HepG2 (cell line): ENCODE data around the gene GNB1.

ENCODE experiments used
- FOXA1 ChIP-seq, 2 experiments: fragments of 450-650 bp in 1 of 2; sonication (generic) in 1 of 2; formaldehyde crosslinking in 1 of 2; IDR thresholded peaks; 2 replicates each; pipeline versions ENCODE4 v1.4.0 to v1.6.1; 2016 to 2020; ENCODE audit warnings: missing genetic modification reagents in 1 of 2
- MIXL1 ChIP-seq: IDR thresholded peaks from 2 replicates; pipeline ENCODE4 v1.6.1; 2016
- ZNF407 ChIP-seq: sonication (generic); formaldehyde crosslinking; IDR thresholded peaks from one replicate; pipeline ENCODE4 v1.5.1; 2020; ENCODE audit warnings: mild to moderate bottlenecking, missing genetic modification reagents; ENCODE audit errors: not compliant biosample characterization
- TF ChIP-seq, protein P1 (sequence below): sonication (generic); formaldehyde crosslinking; IDR thresholded peaks from 2 replicates; pipeline ENCODE4 v1.5.0; 2020; ENCODE audit warnings: mild to moderate bottlenecking, missing genetic modification reagents, moderate library complexity

DNA sequence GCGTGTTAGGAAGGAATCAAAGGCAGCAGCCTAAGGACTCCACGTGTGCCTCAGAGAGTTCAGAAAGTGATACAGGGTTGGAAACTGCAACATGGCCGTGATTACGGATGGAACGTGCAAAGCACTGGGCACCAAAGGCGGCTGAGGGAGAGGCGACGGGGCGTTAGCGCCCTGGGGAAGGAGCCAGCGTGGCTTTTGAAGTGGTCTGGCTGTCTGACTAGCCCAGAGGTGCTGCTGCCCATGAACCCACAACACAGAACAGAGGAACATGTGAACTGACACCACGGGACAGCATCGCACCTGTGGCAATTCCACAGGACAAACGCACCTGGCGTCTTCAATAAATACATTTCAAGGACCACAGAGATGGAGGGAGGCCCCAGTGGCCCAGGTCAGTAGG, 46.2 kb upstream of the GNB1 start:
- TF ChIP-seq MIXL1 (CRISPR knock-in tag) (no peak), FOXA1 (IDR thresholded peaks at IDR 0.05) (no peak), FOXA1 (CRISPR knock-in tag; IDR thresholded peaks at IDR 0.05) (no peak), ZNF407 (CRISPR knock-in tag) (no peak)
- TF ChIP-seq, protein P1, sequence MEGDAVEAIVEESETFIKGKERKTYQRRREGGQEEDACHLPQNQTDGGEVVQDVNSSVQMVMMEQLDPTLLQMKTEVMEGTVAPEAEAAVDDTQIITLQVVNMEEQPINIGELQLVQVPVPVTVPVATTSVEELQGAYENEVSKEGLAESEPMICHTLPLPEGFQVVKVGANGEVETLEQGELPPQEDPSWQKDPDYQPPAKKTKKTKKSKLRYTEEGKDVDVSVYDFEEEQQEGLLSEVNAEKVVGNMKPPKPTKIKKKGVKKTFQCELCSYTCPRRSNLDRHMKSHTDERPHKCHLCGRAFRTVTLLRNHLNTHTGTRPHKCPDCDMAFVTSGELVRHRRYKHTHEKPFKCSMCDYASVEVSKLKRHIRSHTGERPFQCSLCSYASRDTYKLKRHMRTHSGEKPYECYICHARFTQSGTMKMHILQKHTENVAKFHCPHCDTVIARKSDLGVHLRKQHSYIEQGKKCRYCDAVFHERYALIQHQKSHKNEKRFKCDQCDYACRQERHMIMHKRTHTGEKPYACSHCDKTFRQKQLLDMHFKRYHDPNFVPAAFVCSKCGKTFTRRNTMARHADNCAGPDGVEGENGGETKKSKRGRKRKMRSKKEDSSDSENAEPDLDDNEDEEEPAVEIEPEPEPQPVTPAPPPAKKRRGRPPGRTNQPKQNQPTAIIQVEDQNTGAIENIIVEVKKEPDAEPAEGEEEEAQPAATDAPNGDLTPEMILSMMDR (CRISPR knock-in tag): no peak
